ENCODE data around the gene RBBP8NL.

The RBBP8NL gene

GRCh38 chr20:62405108-62405980, 22.0 kb downstream of the RBBP8NL start:
- no peak for DNase-seq

GRCh38 chr20:62404761-62405107, 22.6 kb downstream of the RBBP8NL start:
- DNase-seq, result no peak

GRCh38 chr20:62404112-62404665, 23.1 kb downstream of the RBBP8NL start:
- DNase-seq, result no peak

- DNase-seq, result no peak
Observed at GRCh38 chr20:62403331-62403730, 24.0 kb downstream of the RBBP8NL start.

- DNase-seq, result no peak
Observed at GRCh38 chr20:62402456-62403150, 24.7 kb downstream of the RBBP8NL start.

- DNase-seq, result no peak
Observed at GRCh38 chr20:62401331-62401779, 26.0 kb downstream of the RBBP8NL start.

GRCh38 chr20:62400541-62400940, 26.8 kb downstream of the RBBP8NL start:
- DNase-seq, result no peak

- no peak for DNase-seq
Observed at GRCh38 chr20:62400021-62400420, 27.3 kb downstream of the RBBP8NL start.

GRCh38 chr20:62398120-62398821, 29.1 kb downstream of the RBBP8NL start:
- no peak for DNase-seq

- DNase-seq, result no peak
Observed at GRCh38 chr20:62396367-62397239, 30.7 kb downstream of the RBBP8NL start.

- no peak for DNase-seq
Observed at GRCh38 chr20:62395311-62396242, 31.8 kb downstream of the RBBP8NL start.

GRCh38 chr20:62394248-62395245, 32.8 kb downstream of the RBBP8NL start:
- no peak for DNase-seq

GRCh38 chr20:62393830-62394229, 33.5 kb downstream of the RBBP8NL start:
- no peak for DNase-seq

- DNase-seq, result no peak
Observed at GRCh38 chr20:62393335-62393665, 34.0 kb downstream of the RBBP8NL start.

GRCh38 chr20:62392621-62393334, 34.6 kb downstream of the RBBP8NL start:
- DNase-seq, result no peak

- no peak for DNase-seq
Observed at GRCh38 chr20:62392077-62392418, 35.3 kb downstream of the RBBP8NL start.

GRCh38 chr20:62391165-62392076, 35.9 kb downstream of the RBBP8NL start:
- no peak for DNase-seq
